GM21619 (cell line): ENCODE measurements around the gene FAF2.
A peak's percentile ranks its signal among the peaks of the same experiment; 100 is the strongest.
"Not testable (repeated sequence)": the region's sequence is repeated elsewhere in the genome, so short reads cannot be mapped to it uniquely, and the experiment has no call there.

Source experiments
- ATAC-seq: cut with Tn5 transposase; IDR thresholded peaks from one replicate; pipeline ENCODE4 v1.9.1; 2021; ENCODE audit not compliant: unreplicated experiment

Gene FAF2

GRCh38 chr5:176447978-176448608, at the start of gene FAF2:
FAF2 (plus strand) TSS chr5:176448385; CDS start chr5:176448408, 23 bp downstream.
- peak; percentile 91 for ATAC-seq

- no peak for ATAC-seq
Measured at GRCh38 chr5:176400382-176401156, 47.6 kb upstream of the FAF2 start.

- ATAC-seq: no peak
Measured at GRCh38 chr5:176401281-176402205, 46.6 kb upstream of the FAF2 start.

GRCh38 chr5:176405656-176406435, 42.3 kb upstream of the FAF2 start:
- no peak for ATAC-seq

- no peak for ATAC-seq
Measured at GRCh38 chr5:176406436-176407052, 41.6 kb upstream of the FAF2 start.

GRCh38 chr5:176407456-176408251, 40.5 kb upstream of the FAF2 start:
- ATAC-seq: no peak

GRCh38 chr5:176408252-176408573, 40.0 kb upstream of the FAF2 start:
- not testable (repeated sequence) for ATAC-seq

GRCh38 chr5:176408590-176408989, 39.6 kb upstream of the FAF2 start:
- ATAC-seq: no peak

- ATAC-seq: no peak
Measured at GRCh38 chr5:176409765-176410164, 38.4 kb upstream of the FAF2 start.

- ATAC-seq: no peak
Measured at GRCh38 chr5:176410486-176411180, 37.6 kb upstream of the FAF2 start.

- no peak for ATAC-seq
Measured at GRCh38 chr5:176412517-176413254, 35.5 kb upstream of the FAF2 start.

GRCh38 chr5:176413255-176413565, 35.0 kb upstream of the FAF2 start:
- ATAC-seq: no peak

GRCh38 chr5:176413709-176414191, 34.4 kb upstream of the FAF2 start:
- no peak for ATAC-seq

- no peak for ATAC-seq
Measured at GRCh38 chr5:176414704-176415103, 33.5 kb upstream of the FAF2 start.

- no peak for ATAC-seq
Measured at GRCh38 chr5:176415240-176415951, 32.8 kb upstream of the FAF2 start.

GRCh38 chr5:176415952-176416924, 31.9 kb upstream of the FAF2 start, which contains the start of gene CLTB:
CLTB (minus strand) TSS chr5:176416539; CDS start chr5:176416363, 176 bp downstream.
- ATAC-seq: peak; percentile 93
